Adrenal gland (tissue), 12 donors: ENCODE data around the gene CCDC30. TPM values are rescaled to one million over a fixed set of nuclear protein-coding genes. Genes with fewer than 3 reads are reported as not detected.

Source experiments
- DNase-seq, 7 donors: peaks; one replicate each; pipeline ENCODE4 v3.0.0-alpha.2; 2019 to 2020
- H3K27ac ChIP-seq, 5 donors: fragments of 200-600 bp; sonication (generic) in 4 of 5; 1 replicate in 3 of 5; 2 replicates in 2 of 5; pipeline versions ENCODE4 v1.5.1 to v1.8.0; 2016 to 2020; ENCODE audit warnings: mild to moderate bottlenecking in 1 of 5
- H3K27me3 ChIP-seq: fragments of 200-600 bp; 2 replicates; pipeline ENCODE4 v1.8.0; 2021
- H3K36me3 ChIP-seq, 2 donors: fragments of 200-600 bp; replicated peaks in 1 of 2; 1 replicate in 1 of 2; 2 replicates in 1 of 2; pipeline versions ENCODE4 v1.5.1 to v1.8.0; 2018 to 2022
- H3K4me1 ChIP-seq, 2 donors: fragments of 200-600 bp; replicated peaks in 1 of 2; 1 replicate in 1 of 2; 2 replicates in 1 of 2; pipeline versions ENCODE4 v1.5.1 to v1.8.0; 2018 to 2021
- H3K4me3 ChIP-seq, 4 donors: fragments of 200-600 bp; sonication (generic) in 3 of 4; one replicate each; pipeline ENCODE4 v1.5.1; 2016 to 2018
- H3K9me3 ChIP-seq, 3 donors: fragments of 200-600 bp; sonication (generic) in 1 of 3; replicated peaks in 1 of 3; 1 replicate in 2 of 3; 2 replicates in 1 of 3; pipeline versions ENCODE4 v1.5.1 to v1.8.0; 2016 to 2021
- POLR2A ChIP-seq, 2 donors: fragments of 450-650 bp; IDR thresholded peaks; one replicate each; pipeline ENCODE4 v1.6.1; 2017; ENCODE audit warnings: antibody characterized with exemption in 2 of 2, mild to moderate bottlenecking in 2 of 2, moderate library complexity in 1 of 2
- WGBS, 4 donors: extraction: QIAGEN DNeasy Blood & Tissue Kit in 2 of 4; methylation state at CpG; one replicate each; pipeline versions ENCODE4 v1.1.5 to v1.1.7; 2013 to 2017; 5-methylcytosine and 5-hydroxymethylcytosine counted together
- intact Hi-C, 2 donors: fragments of 100-400 bp; cut with DNase I; formaldehyde crosslinking; loops; one replicate each; pipeline versions ENCODE4 v1.14.1 to v1.15.0; 2022 to 2023
- polyA plus RNA-seq, 3 donors: library from polyadenylated mRNA; stranded (reverse); fragments of 200-250 nt in 2 of 3; fragments of 350-450 nt in 1 of 3; fragmentation: Illumina TruSeq in 1 of 3; extraction: RNeasy Lipid Tissue Mini Kit (QIAGEN cat#74804) in 1 of 3; gene quantifications; one replicate each; pipeline ENCODE4 v1.2.3, GENCODE V29; 2013 to 2014
- small RNA-seq, 2 donors: library from RNA; depleted of rRNA; stranded (forward); fragments of <200 nt; gene quantifications; one replicate each; pipeline ENCODE3, GENCODE V24; 2016
- total RNA-seq, 9 donors: library from RNA; depleted of rRNA in 4 of 9; stranded (reverse); fragments of >200 nt in 4 of 9; fragments of 120-200 nt in 1 of 9; fragmentation: NEBNext Ultra II Directional in 1 of 9; extraction: Animal tissue kit (Norgen Biotek cat#: 25700) in 1 of 9; gene quantifications; one replicate each; pipeline versions ENCODE4 v1.1.0 to v1.2.4, GENCODE V29; 2013 to 2023
- TF ChIP-seq, protein P1 (sequence below), 6 experiments: fragments of 450-650 bp in 4 of 6; fragments of 200-600 bp in 2 of 6; sonication (generic) in 1 of 6; IDR thresholded peaks; 1 replicate in 5 of 6; 2 replicates in 1 of 6; pipeline versions ENCODE4 v1.5.1 to v1.8.0; 2016 to 2021; ENCODE audit warnings: antibody characterized with exemption in 6 of 6, mild to moderate bottlenecking in 2 of 6, moderate library complexity in 1 of 6
- donor health status: healthy with polysubstance abuse.
- donor health status: Bipolar disorder and iron deficiency.
- donor health status: DM: yes; HTN: yes; CAD: no.
- donor health status: DM: no; HTN: no; CAD: no.
- donor health status: DM: no; HTN: no; CAD: no.
- donor health status: DM: yes; HTN: yes; CAD: no.

Gene CCDC30
- total and polyA plus RNA-seq, 12 donors, result 1.8 to 8.3 (median 4.0) TPM

DNA sequence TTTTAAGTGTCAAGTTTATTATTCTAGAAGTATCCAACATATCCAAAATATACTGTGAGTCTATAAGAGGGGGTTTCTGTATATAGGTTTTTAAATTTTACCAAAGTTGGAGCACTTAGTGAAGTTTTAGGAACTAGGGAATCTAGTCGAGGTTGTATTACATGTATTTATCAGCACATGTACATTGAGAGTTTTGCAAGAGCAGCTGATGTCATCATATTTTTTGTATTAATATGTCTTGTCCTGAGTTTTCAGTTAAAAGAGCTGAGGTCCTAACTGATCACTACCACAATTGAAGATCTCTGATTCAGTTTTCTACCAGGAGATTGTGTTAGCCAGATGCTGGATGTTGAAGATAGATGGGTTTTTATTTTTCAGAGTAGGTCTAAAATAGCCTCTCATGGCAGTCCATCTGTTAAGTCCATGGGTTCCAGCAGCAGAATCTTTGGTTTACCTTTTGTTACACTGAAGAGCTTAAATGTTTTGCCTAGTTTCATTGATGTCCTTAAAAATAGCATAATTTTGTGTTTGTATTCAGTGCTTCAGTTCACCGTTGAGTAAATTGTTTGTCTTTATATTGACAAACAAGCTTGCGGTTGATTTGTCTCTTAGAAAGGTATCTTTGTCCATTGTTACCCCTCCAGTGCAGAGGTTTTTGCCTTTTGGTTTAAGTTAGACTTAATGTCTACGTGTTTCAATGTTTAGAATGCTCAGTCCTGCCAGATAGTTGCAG lies 235.2 kb downstream of the CCDC30 start:
- no peak overlapping the region for H3K27ac ChIP-seq
- H3K9me3 ChIP-seq, result no peaks in the 10 kb centered on the region
- WGBS, 4 donors, result 88 to 92% (median 90%) methylated on average over 4 of the region's 4 CpGs
- H3K4me1 ChIP-seq, result no peaks in the 10 kb centered on the region
- peaks cover 0 to 71% of the 10 kb centered on the region in 2 donors for H3K36me3 ChIP-seq
- TF ChIP-seq, protein P1, sequence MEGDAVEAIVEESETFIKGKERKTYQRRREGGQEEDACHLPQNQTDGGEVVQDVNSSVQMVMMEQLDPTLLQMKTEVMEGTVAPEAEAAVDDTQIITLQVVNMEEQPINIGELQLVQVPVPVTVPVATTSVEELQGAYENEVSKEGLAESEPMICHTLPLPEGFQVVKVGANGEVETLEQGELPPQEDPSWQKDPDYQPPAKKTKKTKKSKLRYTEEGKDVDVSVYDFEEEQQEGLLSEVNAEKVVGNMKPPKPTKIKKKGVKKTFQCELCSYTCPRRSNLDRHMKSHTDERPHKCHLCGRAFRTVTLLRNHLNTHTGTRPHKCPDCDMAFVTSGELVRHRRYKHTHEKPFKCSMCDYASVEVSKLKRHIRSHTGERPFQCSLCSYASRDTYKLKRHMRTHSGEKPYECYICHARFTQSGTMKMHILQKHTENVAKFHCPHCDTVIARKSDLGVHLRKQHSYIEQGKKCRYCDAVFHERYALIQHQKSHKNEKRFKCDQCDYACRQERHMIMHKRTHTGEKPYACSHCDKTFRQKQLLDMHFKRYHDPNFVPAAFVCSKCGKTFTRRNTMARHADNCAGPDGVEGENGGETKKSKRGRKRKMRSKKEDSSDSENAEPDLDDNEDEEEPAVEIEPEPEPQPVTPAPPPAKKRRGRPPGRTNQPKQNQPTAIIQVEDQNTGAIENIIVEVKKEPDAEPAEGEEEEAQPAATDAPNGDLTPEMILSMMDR (IDR thresholded peaks at IDR 0.05), result no peak
- TF ChIP-seq POLR2A (IDR thresholded peaks at IDR 0.05), result no peak
- H3K4me3 ChIP-seq, result no peak overlapping the region
- intact Hi-C loops, result no loop called here
- no peaks in the 10 kb centered on the region for H3K27me3 ChIP-seq
- DNase-seq, result no peak

DNA sequence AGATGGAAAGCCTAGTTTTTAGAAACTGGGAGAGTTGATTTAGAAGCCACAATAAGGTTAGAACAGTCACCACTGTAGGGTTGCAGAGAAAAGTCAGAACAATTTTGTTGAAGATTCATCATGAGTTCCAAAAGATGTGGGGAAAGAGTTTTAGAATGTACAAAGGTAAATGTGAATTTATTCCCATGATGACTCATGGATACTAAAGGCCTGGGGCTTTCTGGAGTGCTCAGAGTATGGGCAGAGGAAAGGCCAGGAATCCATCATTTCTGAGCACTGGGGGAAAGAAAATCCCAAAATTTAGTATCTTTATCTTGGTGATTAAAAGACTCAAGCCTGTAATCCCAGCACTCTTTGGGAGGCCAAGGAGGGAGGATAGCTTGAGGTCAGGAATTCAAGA lies 236.9 kb downstream of the CCDC30 start:
- Histone ChIP-seq H3K36me3 (peaks cover 0 to 83% of the 10 kb centered on the region in 2 donors), H3K4me1 (no peaks in the 10 kb centered on the region), H3K4me3 (no peak overlapping the region), H3K9me3 (no peaks in the 10 kb centered on the region), H3K27ac (no peak overlapping the region), H3K27me3 (no peaks in the 10 kb centered on the region)
- intact Hi-C loops, result no loop called here
- TF ChIP-seq, protein P1 (IDR thresholded peaks at IDR 0.05), result no peak
- no peak for TF ChIP-seq POLR2A (IDR thresholded peaks at IDR 0.05)
- DNase-seq, result no peak

DNA sequence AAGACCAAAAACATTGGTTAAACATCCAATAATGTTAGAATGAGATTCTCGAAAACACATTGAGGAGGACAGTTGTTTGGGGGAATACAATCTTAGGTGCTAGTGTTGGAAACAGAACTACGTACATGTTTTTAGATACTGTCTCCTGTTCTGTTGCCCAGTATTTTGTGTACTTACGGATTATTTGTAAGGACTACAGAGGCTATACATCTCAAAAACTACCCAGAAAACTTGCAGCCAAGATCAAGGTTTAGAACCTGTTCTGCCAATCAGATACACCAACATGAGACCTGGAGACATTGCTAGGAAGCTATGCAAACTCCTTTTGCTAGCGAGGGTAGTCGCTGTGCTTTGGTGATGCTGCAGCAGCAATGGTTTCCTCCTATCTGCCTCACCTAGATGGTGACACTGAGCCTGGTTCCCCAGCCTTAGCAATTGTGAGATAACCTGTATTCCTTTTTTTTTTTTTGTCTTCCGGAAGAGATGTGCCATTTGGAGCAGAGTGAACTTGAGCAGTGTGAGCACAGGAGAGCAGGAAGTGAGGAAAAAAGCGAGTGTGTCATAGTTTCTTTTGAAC lies 240.9 kb downstream of the CCDC30 start:
- no peak for DNase-seq
- H3K4me1 ChIP-seq, result no peaks in the 10 kb centered on the region
- 93 to 96% (median 96%) methylated on average over 7 of the region's 7 CpGs for WGBS, 4 donors
- peaks cover 0 to 57% of the 10 kb centered on the region in 2 donors for H3K36me3 ChIP-seq
- H3K27me3 ChIP-seq, result no peaks in the 10 kb centered on the region
- no peak overlapping the region for H3K4me3 ChIP-seq
- intact Hi-C loops, result no loop called here
- TF ChIP-seq POLR2A (IDR thresholded peaks at IDR 0.05), result no peak
- TF ChIP-seq, protein P1 (IDR thresholded peaks at IDR 0.05), result no peak
- H3K27ac ChIP-seq, result no peak overlapping the region
- H3K9me3 ChIP-seq, result no peaks in the 10 kb centered on the region

Small RNAs within 50 kb of the gene (small RNA-seq; reads per million reads assigned to genes)
- gene RNU6-536P (0 reads per million in 2 donors), gene TMSB4XP1 (0 reads per million in 2 donors)

Other genes starting within 250 kb of the CCDC30 start
- 10 to 100 TPM; 19.7 to 58.5 (median 33.5) TPM for gene FOXJ3, start 128.1 kb upstream of the CCDC30 start, total RNA-seq
- 10 to 100 TPM in 2 of 3 donors, 1 to 10 TPM in 1; 8.4 to 36.1 (median 10.2) TPM for gene FOXJ3, start 128.1 kb upstream of the CCDC30 start, polyA plus RNA-seq
- gene RIMKLA, start 82.5 kb upstream of the CCDC30 start, total RNA-seq, result 1 to 10 TPM in 2 of 9 donors, under 1 TPM in 7; 0.09 to 4.0 (median 0.43) TPM
- gene RIMKLA, start 82.5 kb upstream of the CCDC30 start, polyA plus RNA-seq, result under 1 TPM; 0.07 to 0.35 (median 0.16) TPM
- gene ZMYND12, start 7.3 kb upstream of the CCDC30 start, total RNA-seq, result 10 to 100 TPM in 1 of 9 donors, 1 to 10 TPM in 8; 1.2 to 12.2 (median 4.5) TPM
- gene ZMYND12, start 7.3 kb upstream of the CCDC30 start, polyA plus RNA-seq, result 1 to 10 TPM; 2.7 to 6.1 (median 2.7) TPM
- gene PPCS, start 6.7 kb upstream of the CCDC30 start, total RNA-seq, result 100 to 1,000 TPM in 3 of 9 donors, 10 to 100 TPM in 6; 48.7 to 141 (median 89.1) TPM
- gene PPCS, start 6.7 kb upstream of the CCDC30 start, polyA plus RNA-seq, result 100 to 1,000 TPM in 1 of 3 donors, 10 to 100 TPM in 2; 85.9 to 191 (median 92.7) TPM
- 10 to 100 TPM; 17.5 to 56.5 (median 28.1) TPM for gene PPIH, start 195.1 kb downstream of the CCDC30 start, total RNA-seq
- 10 to 100 TPM; 19.6 to 41.7 (median 39.3) TPM for gene PPIH, start 195.1 kb downstream of the CCDC30 start, polyA plus RNA-seq
- gene YBX1, start 219.1 kb downstream of the CCDC30 start, total RNA-seq, result 100 to 1,000 TPM; 281 to 513 (median 356) TPM
- 100 to 1,000 TPM; 285 to 995 (median 300) TPM for gene YBX1, start 219.1 kb downstream of the CCDC30 start, polyA plus RNA-seq